Measurements from ENCODE around the gene SLAMF1. TPM values are rescaled to one million over a fixed set of nuclear protein-coding genes. Genes with fewer than 3 reads are reported as not detected.

SLAMF1 gene
- total and polyA plus RNA-seq, 2 experiments from 2014 or later, result not detected

- Mint-ChIP-seq H3K36me3 (ENCODE audit: low read depth) (no peaks in the 10 kb centered on the region; the same call in 2 of the 3 replicates), H3K4me3 (no peak overlapping the region; the same call in 2 of the 3 replicates), H3K27me3 (ENCODE audit: insufficient read depth, low read depth, poor library complexity) (peaks cover 8% of the 10 kb centered on the region), H3K9me3 (no peaks in the 10 kb centered on the region), H3K27ac (0 out of 2 replicates have a peak overlapping the region, but pooled peaks have one; percentile 21), H3K4me1 (peaks cover 32% of the 10 kb centered on the region)
- TF ChIP-seq ETS1 (IDR thresholded peaks at IDR 0.05), result no peak
- no peak for TF ChIP-seq NANOG (IDR thresholded peaks at IDR 0.05; ENCODE audit: borderline replicate concordance)
- TF ChIP-seq POLR2AphosphoS5 (IDR thresholded peaks at IDR 0.05; ENCODE audit: low read depth), result no peak
- TF ChIP-seq ZNF331 (CRISPR knock-in tag; IDR thresholded peaks at IDR 0.05; ENCODE audit: low read depth), result no peak
- TF ChIP-seq JUNB (IDR thresholded peaks at IDR 0.05; ENCODE audit: unreplicated experiment), result no peak
- TF ChIP-seq CREB1 (CRISPR knock-in tag; IDR thresholded peaks at IDR 0.05; ENCODE audit: low read depth), result no peak
- no peak for TF ChIP-seq EZH2phosphoT487 (IDR thresholded peaks at IDR 0.05; ENCODE audit: unreplicated experiment)
- TF ChIP-seq REST (IDR thresholded peaks at IDR 0.05; ENCODE audit: unreplicated experiment), result no peak
- TF ChIP-seq, protein P1, sequence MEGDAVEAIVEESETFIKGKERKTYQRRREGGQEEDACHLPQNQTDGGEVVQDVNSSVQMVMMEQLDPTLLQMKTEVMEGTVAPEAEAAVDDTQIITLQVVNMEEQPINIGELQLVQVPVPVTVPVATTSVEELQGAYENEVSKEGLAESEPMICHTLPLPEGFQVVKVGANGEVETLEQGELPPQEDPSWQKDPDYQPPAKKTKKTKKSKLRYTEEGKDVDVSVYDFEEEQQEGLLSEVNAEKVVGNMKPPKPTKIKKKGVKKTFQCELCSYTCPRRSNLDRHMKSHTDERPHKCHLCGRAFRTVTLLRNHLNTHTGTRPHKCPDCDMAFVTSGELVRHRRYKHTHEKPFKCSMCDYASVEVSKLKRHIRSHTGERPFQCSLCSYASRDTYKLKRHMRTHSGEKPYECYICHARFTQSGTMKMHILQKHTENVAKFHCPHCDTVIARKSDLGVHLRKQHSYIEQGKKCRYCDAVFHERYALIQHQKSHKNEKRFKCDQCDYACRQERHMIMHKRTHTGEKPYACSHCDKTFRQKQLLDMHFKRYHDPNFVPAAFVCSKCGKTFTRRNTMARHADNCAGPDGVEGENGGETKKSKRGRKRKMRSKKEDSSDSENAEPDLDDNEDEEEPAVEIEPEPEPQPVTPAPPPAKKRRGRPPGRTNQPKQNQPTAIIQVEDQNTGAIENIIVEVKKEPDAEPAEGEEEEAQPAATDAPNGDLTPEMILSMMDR (conservative IDR thresholded peaks at IDR 0.05; ENCODE audit: low read depth in 2 of 2), result no peak
- TF ChIP-seq ZNF462 (CRISPR knock-in tag; IDR thresholded peaks at IDR 0.05), result no peak
- TF ChIP-seq EZH2 (IDR thresholded peaks at IDR 0.05; ENCODE audit: low read depth, unreplicated experiment), result no peak
- TF ChIP-seq ZNF114 (CRISPR knock-in tag; IDR thresholded peaks at IDR 0.05), result no peak
- no peak for TF ChIP-seq STAT1 (IDR thresholded peaks at IDR 0.05; ENCODE audit: unreplicated experiment)
- no peaks in the 10 kb centered on the region for H3K27me3 ChIP-seq (ENCODE audit: insufficient read depth)
- peak overlapping the region; percentile 56 for H3K4me2 ChIP-seq
- no peak overlapping the region for H3K4me3 ChIP-seq
- no peaks in the 10 kb centered on the region for H3K36me3 ChIP-seq (ENCODE audit: insufficient read depth)
- peaks cover 3% of the 10 kb centered on the region; the same call in 1 of the 2 replicates for H3F3A ChIP-seq (replicated peaks; ENCODE audit: low read depth)
- H4K20me1 ChIP-seq (replicated peaks; ENCODE audit: insufficient read depth), result no peaks in the 10 kb centered on the region
- ATAC-seq (peak; percentile 36; the same call in 2 of the 3 replicates), DNase-seq (ENCODE audit: low spot score) (no peak)
- peak overlapping the region; percentile 45 for H3K27ac ChIP-seq (ENCODE audit: low read depth)
- H3K9me2 ChIP-seq (ENCODE audit: insufficient read depth), result peaks cover 23% of the 10 kb centered on the region
- H3K4me1 ChIP-seq (ENCODE audit: insufficient read depth), result peaks cover 25% of the 10 kb centered on the region
- H2AFZ ChIP-seq, result peak overlapping the region; percentile 23; the same call in 1 of the 2 replicates
- H3K79me2 ChIP-seq (replicated peaks; ENCODE audit: insufficient read depth), result no peaks in the 10 kb centered on the region
Observed at GRCh38 chr1:160651433-160652064, 4.7 kb upstream of the SLAMF1 start.

Measured in GM23338 (cell line).